ENCODE measurements around the gene IL9. TPM values are rescaled to one million over a fixed set of nuclear protein-coding genes. Genes with fewer than 3 reads are reported as not detected.
A peak's percentile ranks its signal among the peaks of the same experiment; 100 is the strongest.
"Not testable (repeated sequence)": the region's sequence is repeated elsewhere in the genome, so short reads cannot be mapped to it uniquely, and the experiment has no call there.

Gene IL9
- total and polyA plus RNA-seq, 3 experiments from 2014 or later, result 12.5 to 13.0 TPM; not detected in 1

GRCh38 chr5:135862744-135863143, 32.9 kb downstream of the IL9 start:
- Mint-ChIP-seq H3K4me3 (no peak overlapping the region), H3K4me1 (no peaks in the 10 kb centered on the region), H3K36me3 (no peaks in the 10 kb centered on the region), H3K9me3 (no peaks in the 10 kb centered on the region), H3K27ac (no peak overlapping the region), H3K27me3 (peaks cover 7 to 19% of the 10 kb centered on the region in 2 donors)
- no peaks in the 10 kb centered on the region for H3K4me1 ChIP-seq (ENCODE audit: insufficient read depth, low read length)
- H3K4me3 ChIP-seq (ENCODE audit: low read length), result no peak overlapping the region
- POLR2A ChIA-PET, result no interaction called here
- no peaks in the 10 kb centered on the region for H3K27me3 ChIP-seq (ENCODE audit: insufficient read depth, low read length, poor library complexity, severe bottlenecking)
- no peak for DNase-seq
- H3K36me3 ChIP-seq (ENCODE audit: insufficient read depth, low read length), result no peaks in the 10 kb centered on the region
- no peaks in the 10 kb centered on the region for H3K9me3 ChIP-seq (ENCODE audit: low read length)
- CTCF ChIA-PET, result no interaction called here
- no peak overlapping the region for H3K27ac ChIP-seq (ENCODE audit: low read depth, low read length)

GRCh38 chr5:135862086-135862485, 33.6 kb downstream of the IL9 start:
- no peak overlapping the region for H3K4me3 ChIP-seq (ENCODE audit: low read length)
- CTCF ChIA-PET, result no interaction called here
- H3K9me3 ChIP-seq (ENCODE audit: low read length), result no peaks in the 10 kb centered on the region
- Mint-ChIP-seq H3K9me3 (no peaks in the 10 kb centered on the region), H3K27ac (peak overlapping the region in 1 of 8 donors; percentile 54), H3K4me1 (no peaks in the 10 kb centered on the region), H3K4me3 (no peak overlapping the region), H3K36me3 (no peaks in the 10 kb centered on the region), H3K27me3 (peaks cover 10 to 19% of the 10 kb centered on the region in 2 donors)
- H3K4me1 ChIP-seq (ENCODE audit: insufficient read depth, low read length), result no peaks in the 10 kb centered on the region
- H3K27ac ChIP-seq (ENCODE audit: low read depth, low read length), result no peak overlapping the region
- POLR2A ChIA-PET, result no interaction called here
- DNase-seq, result no peak
- no peaks in the 10 kb centered on the region for H3K36me3 ChIP-seq (ENCODE audit: insufficient read depth, low read length)
- no peaks in the 10 kb centered on the region for H3K27me3 ChIP-seq (ENCODE audit: insufficient read depth, low read length, poor library complexity, severe bottlenecking)

- no peak overlapping the region for H3K4me3 Mint-ChIP-seq
- POLR2A ChIA-PET, result no interaction called here
These were observed 34.0 kb downstream of the IL9 start for GRCh38 chr5:135861641-135862040.

GRCh38 chr5:135859641-135860040, 36.0 kb downstream of the IL9 start:
- ChIA-PET POLR2A (no interaction called here), CTCF (no interaction called here)
- Histone ChIP-seq H3K4me3 (ENCODE audit: low read length) (no peak overlapping the region), H3K27ac (ENCODE audit: low read depth, low read length) (no peak overlapping the region), H3K9me3 (ENCODE audit: low read length) (no peaks in the 10 kb centered on the region), H3K27me3 (ENCODE audit: insufficient read depth, low read length, poor library complexity, severe bottlenecking) (no peaks in the 10 kb centered on the region), H3K36me3 (ENCODE audit: insufficient read depth, low read length) (no peaks in the 10 kb centered on the region), H3K4me1 (ENCODE audit: insufficient read depth, low read length) (no peaks in the 10 kb centered on the region)
- Mint-ChIP-seq H3K4me3 (no peak overlapping the region), H3K27me3 (peaks cover 6 to 15% of the 10 kb centered on the region in 2 donors), H3K36me3 (no peaks in the 10 kb centered on the region), H3K27ac (no peak overlapping the region), H3K4me1 (no peaks in the 10 kb centered on the region), H3K9me3 (no peaks in the 10 kb centered on the region)
- DNase-seq, result no peak

More at GRCh38 chr5:135861641-135862040, 34.0 kb downstream of the IL9 start:
- no peaks in the 10 kb centered on the region for H3K9me3 Mint-ChIP-seq
- DNase-seq, result no peak
- Histone ChIP-seq H3K9me3 (ENCODE audit: low read length) (no peaks in the 10 kb centered on the region), H3K36me3 (ENCODE audit: insufficient read depth, low read length) (no peaks in the 10 kb centered on the region), H3K27ac (ENCODE audit: low read depth, low read length) (no peak overlapping the region), H3K27me3 (ENCODE audit: insufficient read depth, low read length, poor library complexity, severe bottlenecking) (no peaks in the 10 kb centered on the region), H3K4me3 (ENCODE audit: low read length) (no peak overlapping the region), H3K4me1 (ENCODE audit: insufficient read depth, low read length) (no peaks in the 10 kb centered on the region)
- H3K27me3 Mint-ChIP-seq, result peaks cover 9 to 19% of the 10 kb centered on the region in 2 donors
- H3K36me3 Mint-ChIP-seq, result no peaks in the 10 kb centered on the region
- no peaks in the 10 kb centered on the region for H3K4me1 Mint-ChIP-seq
- CTCF ChIA-PET, result no interaction called here
- peak overlapping the region in 1 of 8 donors; percentile 54 for H3K27ac Mint-ChIP-seq

- DNase-seq; H3K9me3 ChIP-seq (ENCODE audit: low read length); CTCF ChIA-PET; POLR2A ChIA-PET; H3K4me1 ChIP-seq (ENCODE audit: insufficient read depth, low read length); H3K27ac Mint-ChIP-seq; H3K4me1 Mint-ChIP-seq; H3K4me3 Mint-ChIP-seq; H3K27me3 ChIP-seq (ENCODE audit: insufficient read depth, low read length, poor library complexity, severe bottlenecking); H3K4me3 ChIP-seq (ENCODE audit: low read length); H3K27ac ChIP-seq (ENCODE audit: low read depth, low read length); H3K9me3 Mint-ChIP-seq; H3K36me3 ChIP-seq (ENCODE audit: insufficient read depth, low read length); H3K36me3 Mint-ChIP-seq: not testable (repeated sequence)
- H3K27me3 Mint-ChIP-seq, result peaks cover 6 to 15% of the 10 kb centered on the region in 2 donors
These were observed 36.5 kb downstream of the IL9 start for GRCh38 chr5:135859186-135859585.

- Mint-ChIP-seq H3K4me3 (no peak overlapping the region), H3K27ac (no peak overlapping the region), H3K9me3 (no peaks in the 10 kb centered on the region), H3K27me3 (peaks cover 6 to 12% of the 10 kb centered on the region in 2 donors), H3K36me3 (no peaks in the 10 kb centered on the region), H3K4me1 (no peaks in the 10 kb centered on the region)
- no peak for DNase-seq
- H3K36me3 ChIP-seq (ENCODE audit: insufficient read depth, low read length), result no peaks in the 10 kb centered on the region
- H3K27me3 ChIP-seq (ENCODE audit: insufficient read depth, low read length, poor library complexity, severe bottlenecking), result no peaks in the 10 kb centered on the region
- H3K4me3 ChIP-seq (ENCODE audit: low read length), result no peak overlapping the region
- POLR2A ChIA-PET, result no interaction called here
- CTCF ChIA-PET, result no interaction called here
- no peak overlapping the region for H3K27ac ChIP-seq (ENCODE audit: low read depth, low read length)
- no peaks in the 10 kb centered on the region for H3K4me1 ChIP-seq (ENCODE audit: insufficient read depth, low read length)
- H3K9me3 ChIP-seq (ENCODE audit: low read length), result no peaks in the 10 kb centered on the region
These were observed 37.9 kb downstream of the IL9 start for GRCh38 chr5:135857630-135858311.

GRCh38 chr5:135851915-135852845, 43.5 kb downstream of the IL9 start:
- no peaks in the 10 kb centered on the region for H3K36me3 Mint-ChIP-seq
- POLR2A ChIA-PET, result no interaction called here
- Histone ChIP-seq H3K36me3 (ENCODE audit: insufficient read depth, low read length) (no peaks in the 10 kb centered on the region), H3K9me3 (ENCODE audit: low read length) (no peaks in the 10 kb centered on the region), H3K27me3 (ENCODE audit: insufficient read depth, low read length, poor library complexity, severe bottlenecking) (no peaks in the 10 kb centered on the region), H3K4me1 (ENCODE audit: insufficient read depth, low read length) (no peaks in the 10 kb centered on the region), H3K4me3 (ENCODE audit: low read length) (no peak overlapping the region), H3K27ac (ENCODE audit: low read depth, low read length) (no peak overlapping the region)
- H3K4me3 Mint-ChIP-seq, result no peak overlapping the region
- no peaks in the 10 kb centered on the region for H3K4me1 Mint-ChIP-seq
- H3K27ac Mint-ChIP-seq, result no peak overlapping the region
- peaks cover 0 to 2% of the 10 kb centered on the region in 2 donors for H3K27me3 Mint-ChIP-seq
- CTCF ChIA-PET, result no interaction called here
- DNase-seq, result no peak
- H3K9me3 Mint-ChIP-seq, result no peaks in the 10 kb centered on the region

GRCh38 chr5:135851186-135851914, 44.3 kb downstream of the IL9 start:
- Mint-ChIP-seq H3K27ac (no peak overlapping the region), H3K27me3 (peaks cover 0 to 2% of the 10 kb centered on the region in 2 donors), H3K9me3 (no peaks in the 10 kb centered on the region), H3K4me3 (no peak overlapping the region), H3K36me3 (no peaks in the 10 kb centered on the region), H3K4me1 (no peaks in the 10 kb centered on the region)
- no peak overlapping the region for H3K4me3 ChIP-seq (ENCODE audit: low read length)
- H3K27ac ChIP-seq (ENCODE audit: low read depth, low read length), result no peak overlapping the region
- H3K4me1 ChIP-seq (ENCODE audit: insufficient read depth, low read length), result no peaks in the 10 kb centered on the region
- H3K27me3 ChIP-seq (ENCODE audit: insufficient read depth, low read length, poor library complexity, severe bottlenecking), result no peaks in the 10 kb centered on the region
- H3K9me3 ChIP-seq (ENCODE audit: low read length), result no peaks in the 10 kb centered on the region
- DNase-seq, result no peak
- ChIA-PET POLR2A (no interaction called here), CTCF (no interaction called here)
- H3K36me3 ChIP-seq (ENCODE audit: insufficient read depth, low read length), result no peaks in the 10 kb centered on the region

Data from CD8-positive, alpha-beta memory T cell (primary cell).